ENCODE results near the gene TP53TG5.

The TP53TG5 gene

GRCh38 chr20:45378191-45378590 lies at the start of gene TP53TG5:
Gene TP53TG5, minus strand, starts transcription at chr20:45378325. Its CDS starts 89 bp downstream, at chr20:45378236.
- no peak for DNase-seq

DNA sequence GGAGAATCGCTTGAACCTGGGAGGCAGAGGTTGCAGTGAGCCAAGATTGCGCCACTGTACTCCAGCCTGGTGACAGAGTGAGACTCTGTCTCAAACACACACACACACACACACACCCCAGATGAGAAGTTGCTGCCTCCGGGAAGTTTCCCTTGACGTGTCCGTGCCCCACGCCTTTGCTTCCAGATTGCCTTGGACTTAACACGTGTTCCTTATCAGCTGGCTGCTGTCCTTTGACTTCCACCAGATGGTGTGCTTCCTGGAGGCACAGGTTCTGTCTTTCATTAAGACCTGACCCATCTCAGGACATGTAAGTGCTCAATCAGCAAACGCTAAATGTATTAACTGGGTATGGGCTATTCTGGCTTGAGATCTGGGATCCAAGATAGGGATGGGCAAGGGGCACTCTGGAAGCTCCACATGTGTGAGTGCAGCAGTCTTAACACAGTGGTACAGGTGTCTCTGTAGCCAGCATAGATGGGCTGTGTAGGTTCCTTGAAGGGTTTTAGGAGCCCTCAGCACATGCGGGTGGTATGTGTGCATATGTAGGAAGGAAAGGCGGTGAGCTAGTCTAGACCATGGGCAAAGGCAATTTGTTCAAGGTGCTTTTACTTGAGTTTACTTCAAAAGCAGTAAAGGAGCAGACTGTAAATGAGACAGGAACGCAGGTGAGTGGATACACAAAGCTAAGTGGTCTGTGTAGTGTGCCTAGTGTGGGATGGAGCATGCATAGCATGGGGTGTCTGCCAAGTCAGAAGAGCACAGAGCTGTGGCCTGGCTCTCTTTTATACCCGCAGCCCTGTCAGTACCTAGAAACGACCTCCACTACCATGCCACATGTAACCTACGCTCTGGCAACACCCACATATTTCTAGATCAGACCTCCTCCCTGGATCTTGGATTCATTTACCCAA lies 49.4 kb upstream of the TP53TG5 start:
- no peak for DNase-seq

DNA sequence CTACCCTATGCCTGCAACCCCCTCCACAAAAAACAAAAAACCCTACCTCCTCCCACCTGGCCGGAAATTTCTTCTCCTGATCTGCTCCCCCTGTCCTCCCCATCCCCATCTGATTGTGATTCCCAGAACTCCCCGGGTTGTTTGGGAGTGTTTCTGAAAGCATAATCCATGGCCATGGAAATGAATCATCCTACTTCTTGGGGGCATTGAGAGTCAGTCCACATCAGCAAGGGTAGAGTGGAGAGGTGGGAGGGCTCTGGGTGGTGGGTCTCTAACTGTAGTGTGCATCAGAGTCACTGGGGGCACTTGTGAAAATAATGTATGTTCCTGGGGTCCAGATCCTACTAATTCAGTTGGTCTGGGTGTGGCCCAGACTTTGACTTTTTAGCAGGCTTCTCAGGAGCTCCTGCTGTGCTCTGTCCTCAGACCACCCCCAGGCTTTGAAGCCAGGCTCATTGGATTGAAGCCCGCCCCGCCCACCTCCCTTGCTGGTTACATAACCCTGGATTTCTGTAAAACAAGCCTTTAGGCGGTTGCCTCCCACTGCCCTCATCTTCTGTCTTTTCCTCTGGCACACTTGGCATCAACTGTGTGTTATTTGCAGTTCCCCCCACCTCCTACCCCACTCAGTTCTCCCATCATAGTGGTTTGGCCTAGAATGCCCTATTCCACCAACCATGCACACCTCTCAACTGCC lies 48.3 kb upstream of the TP53TG5 start:
- DNase-seq, result no peak

DNA sequence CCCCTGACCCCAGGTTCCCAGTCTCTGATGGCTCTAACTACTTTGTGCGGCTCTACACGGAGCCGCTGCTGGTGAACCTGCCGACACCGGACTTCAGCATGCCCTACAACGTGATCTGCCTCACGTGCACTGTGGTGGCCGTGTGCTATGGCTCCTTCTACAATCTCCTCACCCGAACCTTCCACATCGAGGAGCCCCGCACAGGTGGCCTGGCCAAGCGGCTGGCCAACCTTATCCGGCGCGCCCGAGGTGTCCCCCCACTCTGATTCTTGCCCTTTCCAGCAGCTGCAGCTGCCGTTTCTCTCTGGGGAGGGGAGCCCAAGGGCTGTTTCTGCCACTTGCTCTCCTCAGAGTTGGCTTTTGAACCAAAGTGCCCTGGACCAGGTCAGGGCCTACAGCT lies 47.4 kb upstream of the TP53TG5 start:
- no peak for DNase-seq

DNA sequence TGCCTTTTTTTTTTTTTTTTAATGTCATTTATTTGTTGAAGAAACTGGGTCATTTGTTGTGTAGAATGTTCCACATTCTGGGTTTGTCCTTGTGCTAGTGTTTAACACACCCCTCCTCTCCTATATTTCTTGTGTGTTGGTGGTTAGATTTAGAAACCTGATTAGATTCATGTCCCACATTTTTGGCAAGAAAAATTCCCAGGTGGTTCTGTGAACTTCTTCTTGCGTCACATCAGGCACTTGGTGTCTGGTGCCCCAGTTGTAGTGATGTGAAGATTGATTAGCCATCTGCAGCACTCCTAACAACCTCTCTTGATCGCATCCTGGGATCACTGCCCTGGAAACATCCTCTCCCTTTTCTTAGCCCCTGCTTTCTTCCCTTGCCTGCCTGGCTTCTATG lies 45.6 kb upstream of the TP53TG5 start:
- DNase-seq, result no peak

DNA sequence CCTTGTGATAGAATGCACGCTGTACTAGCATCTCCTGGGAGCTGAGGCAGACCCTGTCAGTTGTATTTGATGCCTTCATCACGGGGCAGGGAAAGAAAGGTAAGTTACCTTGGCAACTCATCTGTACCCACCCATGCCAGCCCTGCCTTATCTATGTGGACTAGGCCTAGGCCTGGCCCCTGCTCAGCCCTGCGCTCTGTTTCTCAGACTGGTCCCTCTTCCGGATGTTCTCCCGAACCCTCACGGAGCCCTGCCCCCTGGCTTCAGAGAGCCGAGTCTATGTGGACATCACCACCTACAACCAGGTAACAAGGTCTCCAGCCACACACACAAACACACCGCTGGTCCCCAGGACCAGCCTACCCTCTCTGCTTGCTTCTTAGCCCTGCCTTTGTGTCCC lies 42.0 kb upstream of the TP53TG5 start:
- DNase-seq, result no peak

DNA sequence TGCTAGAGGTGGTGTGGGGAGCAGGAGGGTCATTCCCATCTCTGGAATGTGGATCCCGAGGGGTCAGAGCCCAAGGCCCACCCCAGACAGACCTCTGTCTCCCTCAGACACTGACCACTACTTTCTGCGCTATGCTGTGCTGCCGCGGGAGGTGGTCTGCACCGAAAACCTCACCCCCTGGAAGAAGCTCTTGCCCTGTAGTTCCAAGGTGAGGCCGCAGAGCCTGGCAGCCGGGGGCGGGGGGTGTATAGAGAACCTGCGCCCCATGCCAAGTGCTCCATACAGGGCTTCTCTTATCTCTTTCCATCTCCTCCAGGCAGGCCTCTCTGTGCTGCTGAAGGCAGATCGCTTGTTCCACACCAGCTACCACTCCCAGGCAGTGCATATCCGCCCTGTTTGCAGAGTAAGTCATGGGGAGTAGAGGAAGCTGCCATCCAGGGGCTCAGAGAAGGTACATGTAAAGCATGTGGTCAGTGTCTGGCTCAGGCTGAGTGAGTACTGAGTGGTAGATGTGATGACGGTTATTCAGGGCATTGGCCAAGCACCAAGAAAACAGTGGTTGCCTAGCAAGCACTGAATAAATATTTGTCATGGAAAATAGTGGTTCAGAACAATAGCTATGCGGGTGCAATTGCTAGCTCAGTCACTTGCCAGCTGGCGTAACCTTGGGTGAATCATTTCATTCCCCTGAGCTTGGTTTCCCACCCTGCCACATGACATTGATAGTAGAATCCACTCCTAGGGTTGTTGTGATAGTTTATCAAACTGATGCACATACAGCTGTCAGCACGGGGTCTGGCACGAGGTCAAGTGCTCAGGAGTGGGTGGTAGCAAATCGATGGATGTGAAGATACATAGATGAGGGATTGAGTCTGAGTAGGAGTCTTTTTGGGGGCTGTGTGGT lies 41.3 kb upstream of the TP53TG5 start:
- DNase-seq, result no peak

DNA sequence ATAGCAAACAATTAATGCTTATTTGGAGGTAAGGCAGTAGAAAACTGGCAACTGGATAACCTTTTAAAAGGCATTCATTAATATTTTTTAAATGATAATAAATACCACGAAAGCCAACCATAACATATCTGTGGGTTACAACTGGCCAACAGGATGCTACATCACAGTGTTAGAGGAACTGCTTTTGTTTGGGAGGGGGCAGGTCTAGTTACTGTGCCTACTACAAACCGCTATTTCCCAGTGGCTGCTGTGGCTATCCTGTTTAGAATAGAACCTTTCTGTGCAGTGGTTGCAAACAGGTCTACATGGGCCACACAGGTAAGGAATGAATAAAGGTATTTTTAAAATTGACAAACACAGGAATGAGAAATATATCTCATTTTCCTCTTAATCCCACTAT lies 38.8 kb upstream of the TP53TG5 start:
- no peak for DNase-seq

DNA sequence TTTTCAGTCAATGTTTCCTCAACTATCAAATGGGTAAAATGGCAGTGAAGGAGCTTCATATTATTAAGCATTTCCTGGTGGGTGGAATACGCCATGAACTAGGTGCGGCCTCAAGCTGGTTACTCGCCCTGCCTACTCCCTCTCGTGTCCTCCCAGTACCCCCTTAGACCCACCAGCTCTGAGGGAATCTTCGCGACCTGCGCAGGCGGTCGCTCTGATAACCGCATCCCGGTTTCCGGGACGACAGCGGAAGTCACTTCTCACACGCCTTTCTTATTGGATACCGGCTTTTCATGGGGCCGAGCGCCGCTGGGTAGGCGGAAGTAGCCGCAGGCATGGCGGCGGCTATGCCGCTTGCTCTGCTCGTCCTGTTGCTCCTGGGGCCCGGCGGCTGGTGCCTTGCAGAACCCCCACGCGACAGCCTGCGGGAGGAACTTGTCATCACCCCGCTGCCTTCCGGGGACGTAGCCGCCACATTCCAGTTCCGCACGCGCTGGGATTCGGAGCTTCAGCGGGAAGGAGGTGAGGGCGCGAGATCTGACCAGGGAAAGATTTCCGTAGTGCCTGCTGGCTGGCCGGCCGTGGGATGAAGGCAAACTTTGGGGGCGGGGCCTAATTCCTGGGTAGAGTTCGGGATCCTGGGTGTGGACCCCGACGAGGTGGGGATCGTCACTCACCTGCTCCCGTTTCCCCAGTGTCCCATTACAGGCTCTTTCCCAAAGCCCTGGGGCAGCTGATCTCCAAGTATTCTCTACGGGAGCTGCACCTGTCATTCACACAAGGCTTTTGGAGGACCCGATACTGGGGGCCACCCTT lies 37.9 kb upstream of the TP53TG5 start, which contains the start of gene PIGT:
TSS of gene PIGT (plus strand) at position 320 of the 816 bp plus-strand sequence. CDS start at position 336, 16 bp downstream.
- peak; percentile 92 for DNase-seq

DNA sequence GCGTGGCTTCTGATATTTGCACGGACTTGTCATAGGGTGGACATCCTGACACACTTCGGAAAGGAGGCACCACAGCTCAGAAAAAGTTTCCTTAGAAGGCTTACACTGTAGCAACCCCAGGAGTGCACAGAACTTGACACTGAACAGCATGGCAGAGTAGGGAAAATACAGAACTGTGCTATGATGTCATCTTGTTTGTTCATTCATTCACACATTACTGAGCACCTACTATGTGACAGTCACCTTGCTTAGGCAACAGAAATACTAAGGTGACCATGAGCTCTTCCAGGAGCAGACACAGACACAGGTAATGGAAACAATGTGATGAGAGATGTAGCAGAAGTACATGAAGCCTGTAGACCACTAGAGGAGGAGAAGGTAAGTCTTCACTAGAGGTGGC lies 35.4 kb upstream of the TP53TG5 start:
- no peak for DNase-seq

DNA sequence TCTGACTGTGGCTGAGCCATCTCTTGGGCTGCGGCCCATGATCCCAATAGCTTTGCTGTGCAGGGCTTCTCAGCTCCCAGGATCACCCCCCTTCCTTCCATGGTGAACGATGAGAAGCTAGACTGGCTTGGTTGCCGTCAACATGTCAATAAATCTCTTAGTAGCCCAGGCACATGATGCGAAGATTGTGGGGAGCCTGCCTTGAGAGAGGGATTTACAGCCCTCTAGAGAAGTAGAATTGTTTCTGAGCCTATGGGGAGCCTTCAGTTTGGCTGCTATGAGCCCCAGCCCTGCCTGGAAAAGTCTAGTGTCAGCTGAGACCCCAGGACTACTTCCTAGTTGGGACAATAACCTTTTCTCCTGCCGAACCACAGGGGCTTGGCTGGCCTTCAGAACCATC lies 34.5 kb upstream of the TP53TG5 start:
- DNase-seq, result no peak

GRCh38 chr20:45410887-45411286 lies 32.8 kb upstream of the TP53TG5 start:
- DNase-seq, result no peak

GRCh38 chr20:45409521-45410272 lies 31.6 kb upstream of the TP53TG5 start:
- no peak for DNase-seq

- DNase-seq, result no peak
These were observed 30.6 kb upstream of the TP53TG5 start for GRCh38 chr20:45408646-45409213.

GRCh38 chr20:45407783-45408645 lies 29.9 kb upstream of the TP53TG5 start, which contains the start of gene DBNDD2:
Gene DBNDD2, plus strand, starts transcription at chr20:45408289. Its CDS starts 179 bp downstream, at chr20:45408468.
- no peak for DNase-seq

GRCh38 chr20:45407067-45407745 lies 29.1 kb upstream of the TP53TG5 start:
- DNase-seq, result peak; percentile 40

GRCh38 chr20:45406260-45407066 lies 28.3 kb upstream of the TP53TG5 start:
- peak; percentile 84 for DNase-seq

- no peak for DNase-seq
These were observed 27.6 kb upstream of the TP53TG5 start for GRCh38 chr20:45405571-45406259.

Data from NCI-H2171 (cell line).